22Rv1 (cell line): ENCODE measurements around the gene PRRG1.

Experiments
- CTCF ChIP-seq: fragments of 450-650 bp; IDR thresholded peaks from 2 replicates; pipeline ENCODE4 v1.5.1; 2017; ENCODE audit warnings: mild to moderate bottlenecking
- ZFX ChIP-seq: fragments of 450-650 bp; IDR thresholded peaks from 2 replicates; pipeline ENCODE4 v1.6.1; 2017; ENCODE audit warnings: antibody characterized with exemption, borderline replicate concordance

- no peak for TF ChIP-seq CTCF
- no peak for TF ChIP-seq ZFX
Observed at GRCh38 chrX:37302569-37302968, 46.6 kb upstream of the PRRG1 start.
